ENCODE data around the gene PTPN23.

PTPN23 gene, protein sequence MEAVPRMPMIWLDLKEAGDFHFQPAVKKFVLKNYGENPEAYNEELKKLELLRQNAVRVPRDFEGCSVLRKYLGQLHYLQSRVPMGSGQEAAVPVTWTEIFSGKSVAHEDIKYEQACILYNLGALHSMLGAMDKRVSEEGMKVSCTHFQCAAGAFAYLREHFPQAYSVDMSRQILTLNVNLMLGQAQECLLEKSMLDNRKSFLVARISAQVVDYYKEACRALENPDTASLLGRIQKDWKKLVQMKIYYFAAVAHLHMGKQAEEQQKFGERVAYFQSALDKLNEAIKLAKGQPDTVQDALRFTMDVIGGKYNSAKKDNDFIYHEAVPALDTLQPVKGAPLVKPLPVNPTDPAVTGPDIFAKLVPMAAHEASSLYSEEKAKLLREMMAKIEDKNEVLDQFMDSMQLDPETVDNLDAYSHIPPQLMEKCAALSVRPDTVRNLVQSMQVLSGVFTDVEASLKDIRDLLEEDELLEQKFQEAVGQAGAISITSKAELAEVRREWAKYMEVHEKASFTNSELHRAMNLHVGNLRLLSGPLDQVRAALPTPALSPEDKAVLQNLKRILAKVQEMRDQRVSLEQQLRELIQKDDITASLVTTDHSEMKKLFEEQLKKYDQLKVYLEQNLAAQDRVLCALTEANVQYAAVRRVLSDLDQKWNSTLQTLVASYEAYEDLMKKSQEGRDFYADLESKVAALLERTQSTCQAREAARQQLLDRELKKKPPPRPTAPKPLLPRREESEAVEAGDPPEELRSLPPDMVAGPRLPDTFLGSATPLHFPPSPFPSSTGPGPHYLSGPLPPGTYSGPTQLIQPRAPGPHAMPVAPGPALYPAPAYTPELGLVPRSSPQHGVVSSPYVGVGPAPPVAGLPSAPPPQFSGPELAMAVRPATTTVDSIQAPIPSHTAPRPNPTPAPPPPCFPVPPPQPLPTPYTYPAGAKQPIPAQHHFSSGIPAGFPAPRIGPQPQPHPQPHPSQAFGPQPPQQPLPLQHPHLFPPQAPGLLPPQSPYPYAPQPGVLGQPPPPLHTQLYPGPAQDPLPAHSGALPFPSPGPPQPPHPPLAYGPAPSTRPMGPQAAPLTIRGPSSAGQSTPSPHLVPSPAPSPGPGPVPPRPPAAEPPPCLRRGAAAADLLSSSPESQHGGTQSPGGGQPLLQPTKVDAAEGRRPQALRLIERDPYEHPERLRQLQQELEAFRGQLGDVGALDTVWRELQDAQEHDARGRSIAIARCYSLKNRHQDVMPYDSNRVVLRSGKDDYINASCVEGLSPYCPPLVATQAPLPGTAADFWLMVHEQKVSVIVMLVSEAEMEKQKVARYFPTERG (N-terminal part only)

DNA sequence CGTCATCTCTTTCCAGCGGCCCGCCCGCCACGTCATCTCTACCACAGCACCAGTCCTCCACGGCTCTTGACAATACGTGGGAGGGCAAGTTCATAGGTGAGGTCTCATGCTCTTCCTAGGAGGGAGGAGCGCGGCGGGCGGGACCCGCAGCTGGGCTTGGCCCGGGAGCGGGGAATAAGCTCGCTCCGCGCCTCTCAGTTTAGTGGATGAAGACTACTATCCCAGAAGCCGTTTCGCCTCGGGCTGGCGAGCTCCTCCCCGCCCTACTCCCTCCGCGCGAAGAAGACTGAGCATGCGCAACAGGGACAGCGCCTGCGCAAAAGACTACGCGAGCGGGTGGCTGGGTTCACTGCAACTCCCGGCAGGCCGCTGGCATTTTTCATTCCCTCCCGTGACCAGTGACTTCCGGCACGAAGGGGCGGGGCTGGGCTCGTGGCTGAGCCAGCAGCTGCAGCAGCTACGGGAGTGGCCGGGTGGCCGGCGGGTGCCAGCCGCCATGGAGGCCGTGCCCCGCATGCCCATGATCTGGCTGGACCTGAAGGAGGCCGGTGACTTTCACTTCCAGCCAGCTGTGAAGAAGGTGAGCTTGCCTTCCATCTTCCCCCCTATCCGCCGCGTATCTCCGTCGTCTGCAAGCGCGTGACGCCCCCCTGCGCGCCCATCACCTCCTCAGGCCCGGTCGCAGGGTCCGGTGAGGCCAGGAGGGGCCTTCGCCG is at the start of gene PTPN23:
Gene PTPN23 (plus strand): TSS at position 421 of the 716 bp plus-strand sequence. CDS start 76 bp downstream, at position 497.
- TF ChIP-seq, protein P1, sequence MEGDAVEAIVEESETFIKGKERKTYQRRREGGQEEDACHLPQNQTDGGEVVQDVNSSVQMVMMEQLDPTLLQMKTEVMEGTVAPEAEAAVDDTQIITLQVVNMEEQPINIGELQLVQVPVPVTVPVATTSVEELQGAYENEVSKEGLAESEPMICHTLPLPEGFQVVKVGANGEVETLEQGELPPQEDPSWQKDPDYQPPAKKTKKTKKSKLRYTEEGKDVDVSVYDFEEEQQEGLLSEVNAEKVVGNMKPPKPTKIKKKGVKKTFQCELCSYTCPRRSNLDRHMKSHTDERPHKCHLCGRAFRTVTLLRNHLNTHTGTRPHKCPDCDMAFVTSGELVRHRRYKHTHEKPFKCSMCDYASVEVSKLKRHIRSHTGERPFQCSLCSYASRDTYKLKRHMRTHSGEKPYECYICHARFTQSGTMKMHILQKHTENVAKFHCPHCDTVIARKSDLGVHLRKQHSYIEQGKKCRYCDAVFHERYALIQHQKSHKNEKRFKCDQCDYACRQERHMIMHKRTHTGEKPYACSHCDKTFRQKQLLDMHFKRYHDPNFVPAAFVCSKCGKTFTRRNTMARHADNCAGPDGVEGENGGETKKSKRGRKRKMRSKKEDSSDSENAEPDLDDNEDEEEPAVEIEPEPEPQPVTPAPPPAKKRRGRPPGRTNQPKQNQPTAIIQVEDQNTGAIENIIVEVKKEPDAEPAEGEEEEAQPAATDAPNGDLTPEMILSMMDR (IDR thresholded peaks at IDR 0.05; ENCODE audit: control insufficient read depth, extremely low read depth, insufficient read depth) = no peak
- DNase-seq (ENCODE audit: low read depth) = peak; percentile 98
- H3K4me3 ChIP-seq (ENCODE audit: low read depth, low read length) = peak within 1 kb of the TSS; percentile 98

DNA sequence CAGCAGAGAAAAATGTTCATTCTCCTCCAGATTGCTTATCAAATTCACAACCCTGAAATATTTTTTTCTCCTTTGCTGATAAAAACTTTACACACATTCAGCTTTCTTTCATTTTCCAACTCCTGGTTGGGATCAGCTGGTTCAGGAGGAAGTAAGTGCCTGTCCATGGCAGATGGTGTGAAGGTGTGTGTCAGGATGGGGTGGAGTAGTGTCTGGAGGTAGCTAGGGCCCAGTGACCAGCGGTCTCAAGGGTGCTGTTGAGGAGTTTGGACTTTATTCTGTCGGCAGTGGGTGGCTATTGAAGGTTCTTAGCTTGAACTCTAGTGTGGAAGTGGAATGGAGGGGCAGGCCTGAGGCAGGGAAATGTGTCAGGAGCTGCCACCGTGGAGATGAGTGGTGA is 46.9 kb upstream of the PTPN23 start:
- TF ChIP-seq, protein P1 (IDR thresholded peaks at IDR 0.05; ENCODE audit: control insufficient read depth, extremely low read depth, insufficient read depth) = no peak
- no peak overlapping the region for H3K4me3 ChIP-seq (ENCODE audit: low read depth, low read length)
- no peak for DNase-seq (ENCODE audit: low read depth)

DNA sequence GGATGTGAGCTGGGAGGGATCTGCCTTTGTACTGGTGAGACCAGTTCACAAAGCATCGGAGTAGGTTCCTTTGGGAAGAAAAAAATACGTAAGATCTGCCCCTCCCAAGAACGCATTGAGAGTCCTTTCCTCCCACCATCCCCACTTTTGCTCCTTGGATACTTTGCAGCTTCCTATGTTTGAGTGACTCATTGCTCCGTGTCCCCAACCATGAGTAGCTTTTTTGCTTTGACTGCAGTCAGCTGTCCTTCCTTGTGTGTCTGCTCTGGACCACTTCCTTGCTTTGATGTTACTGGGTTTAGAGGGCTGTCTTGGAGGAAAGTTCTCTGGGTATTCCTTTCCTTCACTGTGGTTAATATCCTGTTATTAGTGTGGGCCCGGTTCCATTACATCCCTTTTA is 43.2 kb upstream of the PTPN23 start:
- no peak overlapping the region for H3K4me3 ChIP-seq (ENCODE audit: low read depth, low read length)
- DNase-seq (ENCODE audit: low read depth) = no peak
- TF ChIP-seq, protein P1 (IDR thresholded peaks at IDR 0.05; ENCODE audit: control insufficient read depth, extremely low read depth, insufficient read depth) = no peak

DNA sequence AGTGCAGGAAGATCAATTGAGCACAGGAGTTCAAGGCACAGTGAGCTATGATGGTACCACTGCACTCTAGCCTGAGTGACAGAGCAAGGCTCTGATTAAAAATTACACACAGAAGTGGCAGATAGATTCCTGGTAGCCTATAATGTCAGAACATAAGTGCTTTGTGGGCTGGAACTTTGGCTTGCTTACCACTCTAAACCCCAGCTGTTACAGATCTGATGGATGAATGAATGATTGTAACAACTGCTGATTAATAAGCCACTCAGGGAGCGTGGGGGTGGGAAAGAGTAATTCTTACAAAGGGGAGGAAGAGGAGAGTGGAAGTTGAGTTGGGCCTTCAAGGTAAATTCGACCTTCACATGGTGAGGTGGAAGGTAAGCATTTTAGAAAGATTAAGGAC is 40.9 kb upstream of the PTPN23 start:
- no peak for DNase-seq (ENCODE audit: low read depth)
- TF ChIP-seq, protein P1 (IDR thresholded peaks at IDR 0.05; ENCODE audit: control insufficient read depth, extremely low read depth, insufficient read depth) = no peak

DNA sequence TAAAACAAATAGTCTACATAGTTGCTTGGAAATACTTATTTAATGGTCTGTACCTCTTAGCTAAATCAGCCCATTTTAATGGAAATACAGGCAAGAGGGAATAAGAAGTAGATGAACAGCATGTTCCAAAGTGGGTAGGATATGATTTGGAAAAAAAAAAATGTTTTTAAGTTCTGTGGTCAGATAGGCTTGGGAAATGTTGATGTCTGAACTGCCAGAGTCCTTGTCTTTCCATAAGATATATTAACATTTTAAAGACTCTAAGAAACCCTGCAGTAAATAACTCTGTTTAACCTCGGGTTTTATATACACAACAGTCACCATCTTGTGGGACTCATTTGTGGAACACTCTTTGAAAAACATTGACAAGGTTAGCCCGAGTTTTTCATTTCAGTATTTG is 40.0 kb upstream of the PTPN23 start:
- TF ChIP-seq, protein P1 (IDR thresholded peaks at IDR 0.05; ENCODE audit: control insufficient read depth, extremely low read depth, insufficient read depth) = no peak
- no peak for DNase-seq (ENCODE audit: low read depth)
- no peak overlapping the region for H3K4me3 ChIP-seq (ENCODE audit: low read depth, low read length)

More for the DNA sequence above, 40.9 kb upstream of the PTPN23 start:
- H3K4me3 ChIP-seq (ENCODE audit: low read depth, low read length) = no peak overlapping the region

DNA sequence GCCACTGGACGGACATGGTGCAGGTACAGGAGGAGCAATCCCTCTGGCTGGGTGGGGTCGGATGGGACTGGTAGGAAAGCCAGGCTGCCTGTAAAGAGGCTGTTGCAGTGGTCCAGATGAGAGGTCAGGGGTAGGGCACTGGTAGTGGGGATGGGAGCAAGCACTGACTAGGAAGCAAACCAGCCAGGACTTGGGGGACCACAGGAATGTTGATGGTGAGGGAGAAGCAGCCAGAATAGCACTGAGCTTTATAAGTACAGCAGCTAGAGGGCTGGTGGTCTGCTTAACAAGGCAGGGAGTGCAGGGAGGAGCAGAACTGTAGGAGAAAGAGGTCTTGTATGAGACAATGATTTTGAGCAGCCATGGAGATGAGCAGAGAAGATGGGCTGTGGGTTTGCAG is 38.7 kb upstream of the PTPN23 start:
- TF ChIP-seq, protein P1 (IDR thresholded peaks at IDR 0.05; ENCODE audit: control insufficient read depth, extremely low read depth, insufficient read depth) = no peak
- H3K4me3 ChIP-seq (ENCODE audit: low read depth, low read length) = no peak overlapping the region
- no peak for DNase-seq (ENCODE audit: low read depth)
